ENCODE data around the gene TSHZ1. TPM values are rescaled to one million over a fixed set of nuclear protein-coding genes. Genes with fewer than 3 reads are reported as not detected.

The TSHZ1 gene
- total RNA-seq, 1 experiment from 2014 or later: 5.6 TPM

GRCh38 chr18:75249175-75249518 is 38.5 kb downstream of the TSHZ1 start:
- no peak overlapping the region for H3K4me2 ChIP-seq (ENCODE audit: low read length)
- 0 out of 2 replicates have a peak, but pooled peaks cover 3% of the 10 kb centered on the region for H3K79me2 ChIP-seq (ENCODE audit: low read length)

DNA sequence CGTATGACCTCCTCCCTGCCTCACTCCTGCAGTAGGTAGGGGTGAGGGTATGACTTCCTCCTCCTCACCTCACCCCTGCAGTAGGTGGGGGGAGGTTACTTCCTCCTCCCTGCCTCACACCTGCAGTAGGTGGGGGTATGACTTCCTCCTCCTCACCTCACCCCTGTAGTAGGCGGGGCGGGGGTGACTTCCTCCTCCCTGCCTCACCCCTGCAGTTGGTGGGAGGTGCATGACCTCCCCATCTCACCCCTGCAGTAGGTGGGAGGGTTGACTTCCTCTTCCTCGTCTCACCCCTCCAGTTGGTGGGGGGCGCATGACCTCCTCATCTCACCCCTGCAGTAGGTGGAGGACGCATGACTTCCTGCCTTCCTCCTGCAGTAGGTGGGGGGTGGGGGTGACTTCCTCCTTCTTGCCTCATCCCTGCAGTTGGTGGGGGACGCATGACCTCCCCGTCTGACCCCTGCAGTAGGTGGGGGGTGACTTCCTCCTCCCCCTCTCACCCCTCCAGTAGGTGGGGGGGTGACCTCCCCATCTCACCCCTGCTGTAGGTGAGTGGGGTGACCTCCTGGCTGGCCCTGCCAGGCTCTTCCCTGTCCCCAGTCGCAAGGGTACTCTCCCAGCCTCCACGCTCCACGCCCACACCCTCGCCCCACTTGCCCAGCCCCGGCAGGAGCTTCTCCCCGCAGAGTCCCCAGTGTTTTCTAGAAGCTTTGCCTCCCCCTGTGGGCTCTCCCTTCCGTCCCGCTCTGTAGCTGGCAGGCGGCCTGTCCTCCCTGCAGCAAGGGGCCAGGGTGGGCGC is 39.3 kb downstream of the TSHZ1 start:
- no peak overlapping the region for H2AFZ ChIP-seq (ENCODE audit: low read length)
- no TSS peak for BruUV-seq (replicated peaks)
- peaks cover 16% of the 10 kb centered on the region for H3K4me1 ChIP-seq (ENCODE audit: insufficient read depth, low read length)
- intact Hi-C loops (cut with micrococcal nuclease): loop anchor here (5.0 kb wide), 1 partner anchor 38 kb away; the partner anchor contains the start of gene TSHZ1
- DNase-seq: no peak
- H3K9me3 ChIP-seq (ENCODE audit: low read length): no peaks in the 10 kb centered on the region
- H3K27me3 ChIP-seq (ENCODE audit: low read length): no peaks in the 10 kb centered on the region
- no peak for ATAC-seq
- H3K9ac ChIP-seq (ENCODE audit: low read length): no peak overlapping the region
- no peaks in the 10 kb centered on the region for H3K36me3 ChIP-seq (ENCODE audit: low read depth, low read length)
- no peaks in the 10 kb centered on the region for H4K20me1 ChIP-seq (ENCODE audit: low read length)
- H3K9me2 ChIP-seq (replicated peaks; ENCODE audit: low read length): no peaks in the 10 kb centered on the region
- 0 out of 2 replicates have a peak, but pooled peaks cover 3% of the 10 kb centered on the region for H3K79me2 ChIP-seq (ENCODE audit: low read length)
- no peaks in the 10 kb centered on the region for H3F3A ChIP-seq (ENCODE audit: low read length, unreplicated experiment)
- ChIA-PET CTCF (no interaction called here), POLR2A (ENCODE audit: unreplicated experiment) (no interaction called here)
- no peak overlapping the region for H3K27ac ChIP-seq (ENCODE audit: low read length)
- H3K4me2 ChIP-seq (ENCODE audit: low read length): no peak overlapping the region
- H3K4me3 ChIP-seq (ENCODE audit: low read length): no peak overlapping the region
- TF ChIP-seq, protein P1, sequence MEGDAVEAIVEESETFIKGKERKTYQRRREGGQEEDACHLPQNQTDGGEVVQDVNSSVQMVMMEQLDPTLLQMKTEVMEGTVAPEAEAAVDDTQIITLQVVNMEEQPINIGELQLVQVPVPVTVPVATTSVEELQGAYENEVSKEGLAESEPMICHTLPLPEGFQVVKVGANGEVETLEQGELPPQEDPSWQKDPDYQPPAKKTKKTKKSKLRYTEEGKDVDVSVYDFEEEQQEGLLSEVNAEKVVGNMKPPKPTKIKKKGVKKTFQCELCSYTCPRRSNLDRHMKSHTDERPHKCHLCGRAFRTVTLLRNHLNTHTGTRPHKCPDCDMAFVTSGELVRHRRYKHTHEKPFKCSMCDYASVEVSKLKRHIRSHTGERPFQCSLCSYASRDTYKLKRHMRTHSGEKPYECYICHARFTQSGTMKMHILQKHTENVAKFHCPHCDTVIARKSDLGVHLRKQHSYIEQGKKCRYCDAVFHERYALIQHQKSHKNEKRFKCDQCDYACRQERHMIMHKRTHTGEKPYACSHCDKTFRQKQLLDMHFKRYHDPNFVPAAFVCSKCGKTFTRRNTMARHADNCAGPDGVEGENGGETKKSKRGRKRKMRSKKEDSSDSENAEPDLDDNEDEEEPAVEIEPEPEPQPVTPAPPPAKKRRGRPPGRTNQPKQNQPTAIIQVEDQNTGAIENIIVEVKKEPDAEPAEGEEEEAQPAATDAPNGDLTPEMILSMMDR (conservative IDR thresholded peaks at IDR 0.05; ENCODE audit: low read depth, low read length): no peak
- TF ChIP-seq EZH2phosphoT487 (IDR thresholded peaks at IDR 0.05; ENCODE audit: borderline replicate concordance, low read length) (no peak), EZH2 (IDR thresholded peaks at IDR 0.05; ENCODE audit: low read length, unreplicated experiment) (no peak)

More at GRCh38 chr18:75249175-75249518, 38.5 kb downstream of the TSHZ1 start:
- Histone ChIP-seq H3K9ac (ENCODE audit: low read length) (no peak overlapping the region), H3K27ac (ENCODE audit: low read length) (no peak overlapping the region), H3K27me3 (ENCODE audit: low read length) (no peaks in the 10 kb centered on the region), H3K9me3 (ENCODE audit: low read length) (no peaks in the 10 kb centered on the region), H3K4me1 (ENCODE audit: insufficient read depth, low read length) (peaks cover 16% of the 10 kb centered on the region), H4K20me1 (ENCODE audit: low read length) (no peaks in the 10 kb centered on the region), H3K9me2 (replicated peaks; ENCODE audit: low read length) (no peaks in the 10 kb centered on the region), H3F3A (ENCODE audit: low read length, unreplicated experiment) (no peaks in the 10 kb centered on the region), H3K4me3 (ENCODE audit: low read length) (no peak overlapping the region), H3K36me3 (ENCODE audit: low read depth, low read length) (no peaks in the 10 kb centered on the region), H2AFZ (ENCODE audit: low read length) (no peak overlapping the region)
- DNase-seq (no peak), ATAC-seq (no peak)
- POLR2A ChIA-PET (ENCODE audit: unreplicated experiment): no interaction called here
- CTCF ChIA-PET: no interaction called here
- BruUV-seq (replicated peaks): no TSS peak
- intact Hi-C loops (cut with micrococcal nuclease): loop anchor here (5.0 kb wide), 1 partner anchor 37 kb away; the partner anchor contains the start of gene TSHZ1
- TF ChIP-seq, protein P1 (conservative IDR thresholded peaks at IDR 0.05; ENCODE audit: low read depth, low read length): no peak
- TF ChIP-seq EZH2 (IDR thresholded peaks at IDR 0.05; ENCODE audit: low read length, unreplicated experiment): no peak
- TF ChIP-seq EZH2phosphoT487 (IDR thresholded peaks at IDR 0.05; ENCODE audit: borderline replicate concordance, low read length): no peak

GRCh38 chr18:75250471-75250821 is 39.8 kb downstream of the TSHZ1 start:
- no peaks in the 10 kb centered on the region for H3K9me2 ChIP-seq (replicated peaks; ENCODE audit: low read length)
- peaks cover 16% of the 10 kb centered on the region for H3K4me1 ChIP-seq (ENCODE audit: insufficient read depth, low read length)
- no peaks in the 10 kb centered on the region for H3F3A ChIP-seq (ENCODE audit: low read length, unreplicated experiment)
- H3K27ac ChIP-seq (ENCODE audit: low read length): no peak overlapping the region
- H3K27me3 ChIP-seq (ENCODE audit: low read length): no peaks in the 10 kb centered on the region
- no peak overlapping the region for H3K4me2 ChIP-seq (ENCODE audit: low read length)
- intact Hi-C loops (cut with micrococcal nuclease): no loop called here
- no peak overlapping the region for H2AFZ ChIP-seq (ENCODE audit: low read length)
- DNase-seq (no peak), ATAC-seq (no peak)
- TF ChIP-seq, protein P1 (conservative IDR thresholded peaks at IDR 0.05; ENCODE audit: low read depth, low read length): no peak
- no peak for TF ChIP-seq EZH2phosphoT487 (IDR thresholded peaks at IDR 0.05; ENCODE audit: borderline replicate concordance, low read length)
- no peak for TF ChIP-seq EZH2 (IDR thresholded peaks at IDR 0.05; ENCODE audit: low read length, unreplicated experiment)
- H3K9ac ChIP-seq (ENCODE audit: low read length): no peak overlapping the region
- no peaks in the 10 kb centered on the region for H3K36me3 ChIP-seq (ENCODE audit: low read depth, low read length)
- POLR2A ChIA-PET (ENCODE audit: unreplicated experiment): no interaction called here
- H3K4me3 ChIP-seq (ENCODE audit: low read length): no peak overlapping the region
- no TSS peak for BruUV-seq (replicated peaks)
- H3K79me2 ChIP-seq (ENCODE audit: low read length): 0 out of 2 replicates have a peak, but pooled peaks cover 3% of the 10 kb centered on the region
- no peaks in the 10 kb centered on the region for H4K20me1 ChIP-seq (ENCODE audit: low read length)
- H3K9me3 ChIP-seq (ENCODE audit: low read length): no peaks in the 10 kb centered on the region
- CTCF ChIA-PET: interaction anchor here (0.6 kb wide), 1 partner anchor 180 kb away, joined by 3 read pairs; no protein-coding TSS in a partner anchor

All from PC-3 (cell line).